Glutamatergic neuron (in vitro differentiated cells): ENCODE data around the gene PDZD4. TPM values are rescaled to one million over a fixed set of nuclear protein-coding genes. Genes with fewer than 3 reads are reported as not detected.

Source experiments
- DNase-seq: peaks from one replicate; pipeline ENCODE4 v3.0.0; 2022
- H3K27ac Mint-ChIP-seq: one replicate; pipeline ENCODE4 v1.8.0; 2020; ENCODE audit warnings: mild to moderate bottlenecking, mixed read lengths, inconsistent platforms; ENCODE audit not compliant: unreplicated experiment
- H3K27me3 Mint-ChIP-seq: one replicate; pipeline ENCODE4 v1.8.0; 2020; ENCODE audit warnings: mild to moderate bottlenecking, moderate library complexity, mixed read lengths, inconsistent platforms; ENCODE audit not compliant: unreplicated experiment
- H3K36me3 Mint-ChIP-seq: one replicate; pipeline ENCODE4 v1.8.0; 2020; ENCODE audit warnings: mild to moderate bottlenecking, mixed read lengths, inconsistent platforms; ENCODE audit not compliant: unreplicated experiment
- H3K4me1 Mint-ChIP-seq: one replicate; pipeline ENCODE4 v1.8.0; 2020; ENCODE audit warnings: mild to moderate bottlenecking, low read depth, mixed read lengths, inconsistent platforms; ENCODE audit not compliant: unreplicated experiment
- H3K4me3 Mint-ChIP-seq: one replicate; pipeline ENCODE4 v1.8.0; 2020; ENCODE audit warnings: mild to moderate bottlenecking, mixed read lengths, inconsistent platforms; ENCODE audit not compliant: unreplicated experiment
- H3K9me3 Mint-ChIP-seq: one replicate; pipeline ENCODE4 v1.8.0; 2020; ENCODE audit warnings: mild to moderate bottlenecking, moderate library complexity, mixed read lengths, inconsistent platforms; ENCODE audit not compliant: unreplicated experiment
- total RNA-seq: library from RNA; stranded (reverse); fragmentation: NEBNext Ultra II Directional; extraction: Animal tissue kit (Norgen Biotek cat#: 25700); gene quantifications from one replicate; pipeline ENCODE4 v1.2.1, GENCODE V29; 2021; ENCODE audit not compliant: unreplicated experiment
- TF ChIP-seq, protein P1 (sequence below): fragments of 200-600 bp; sonication (generic); IDR thresholded peaks from one replicate; pipeline ENCODE4 v1.5.0; 2021; ENCODE audit not compliant: partially characterized antibody, unreplicated experiment

PDZD4 gene
- total RNA-seq, 1 donor from 2014 or later, result 41.8 TPM

DNA sequence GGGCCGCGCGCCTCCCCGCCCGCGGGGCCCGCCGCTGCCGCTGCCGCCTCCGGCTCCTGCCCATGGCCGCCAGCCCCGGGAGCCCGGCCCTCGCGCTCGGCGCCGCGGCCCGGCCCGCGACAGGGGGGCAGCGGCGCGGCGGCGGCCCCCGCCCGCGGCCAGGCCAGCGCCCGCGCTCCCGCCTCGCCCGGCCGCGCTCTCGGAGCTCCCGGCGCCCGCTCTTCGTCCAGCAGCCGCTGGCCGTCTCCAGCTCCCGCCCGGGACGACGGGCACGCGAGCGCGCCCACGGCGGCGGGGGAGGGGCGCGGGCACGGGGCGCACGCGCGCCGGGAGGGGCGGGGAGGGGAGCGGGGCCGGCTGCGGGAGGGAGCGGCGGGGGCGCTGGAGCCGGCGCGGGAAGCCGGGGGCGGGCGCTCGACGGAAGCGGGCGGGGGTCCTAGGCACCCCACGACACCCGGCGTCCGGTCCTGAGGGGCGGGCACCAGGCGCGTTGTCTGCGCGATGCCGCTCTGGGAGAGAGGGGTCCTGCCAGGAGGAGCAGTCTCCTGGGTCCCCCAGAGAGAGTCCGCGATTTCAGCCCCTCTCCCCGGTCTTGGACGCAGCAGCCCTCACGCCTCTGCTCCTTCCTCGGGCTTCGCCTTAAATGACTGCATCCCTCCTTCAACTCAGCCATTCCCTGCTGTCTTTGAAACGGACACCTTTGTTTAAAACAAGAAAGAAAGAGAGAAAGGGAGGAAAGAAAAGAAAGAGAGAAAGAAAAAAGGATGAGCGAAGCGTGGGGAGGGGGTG is 490 bp upstream of the PDZD4 start:
- peaks cover 4% of the 10 kb centered on the region for H3K27me3 Mint-ChIP-seq
- H3K4me3 Mint-ChIP-seq, result peak overlapping the region; percentile 81
- peaks cover 5% of the 10 kb centered on the region for H3K9me3 Mint-ChIP-seq
- H3K36me3 Mint-ChIP-seq, result no peaks in the 10 kb centered on the region
- TF ChIP-seq, protein P1, sequence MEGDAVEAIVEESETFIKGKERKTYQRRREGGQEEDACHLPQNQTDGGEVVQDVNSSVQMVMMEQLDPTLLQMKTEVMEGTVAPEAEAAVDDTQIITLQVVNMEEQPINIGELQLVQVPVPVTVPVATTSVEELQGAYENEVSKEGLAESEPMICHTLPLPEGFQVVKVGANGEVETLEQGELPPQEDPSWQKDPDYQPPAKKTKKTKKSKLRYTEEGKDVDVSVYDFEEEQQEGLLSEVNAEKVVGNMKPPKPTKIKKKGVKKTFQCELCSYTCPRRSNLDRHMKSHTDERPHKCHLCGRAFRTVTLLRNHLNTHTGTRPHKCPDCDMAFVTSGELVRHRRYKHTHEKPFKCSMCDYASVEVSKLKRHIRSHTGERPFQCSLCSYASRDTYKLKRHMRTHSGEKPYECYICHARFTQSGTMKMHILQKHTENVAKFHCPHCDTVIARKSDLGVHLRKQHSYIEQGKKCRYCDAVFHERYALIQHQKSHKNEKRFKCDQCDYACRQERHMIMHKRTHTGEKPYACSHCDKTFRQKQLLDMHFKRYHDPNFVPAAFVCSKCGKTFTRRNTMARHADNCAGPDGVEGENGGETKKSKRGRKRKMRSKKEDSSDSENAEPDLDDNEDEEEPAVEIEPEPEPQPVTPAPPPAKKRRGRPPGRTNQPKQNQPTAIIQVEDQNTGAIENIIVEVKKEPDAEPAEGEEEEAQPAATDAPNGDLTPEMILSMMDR, result no peak
- no peak for DNase-seq
- H3K27ac Mint-ChIP-seq, result no peak overlapping the region
- H3K4me1 Mint-ChIP-seq, result no peaks in the 10 kb centered on the region

DNA sequence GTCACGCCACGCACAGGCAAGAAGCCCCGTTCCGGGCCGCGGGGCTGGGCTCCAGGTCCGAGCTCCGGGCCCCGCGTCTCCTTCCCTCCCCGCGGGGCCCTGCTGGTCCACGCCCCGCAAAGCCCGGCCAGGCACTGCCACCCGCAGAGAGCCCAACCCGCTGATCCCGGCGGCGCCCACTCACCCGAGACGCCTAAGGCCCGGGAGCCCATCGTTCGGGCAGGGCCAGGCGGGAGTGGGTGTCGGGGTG is 870 bp downstream of the PDZD4 start:
- Mint-ChIP-seq H3K4me1 (no peaks in the 10 kb centered on the region), H3K27ac (no peak overlapping the region), H3K27me3 (peaks cover 4% of the 10 kb centered on the region), H3K36me3 (no peaks in the 10 kb centered on the region), H3K4me3 (peak overlapping the region; percentile 74), H3K9me3 (peaks cover 5% of the 10 kb centered on the region)
- TF ChIP-seq, protein P1, result no peak
- no peak for DNase-seq

DNA sequence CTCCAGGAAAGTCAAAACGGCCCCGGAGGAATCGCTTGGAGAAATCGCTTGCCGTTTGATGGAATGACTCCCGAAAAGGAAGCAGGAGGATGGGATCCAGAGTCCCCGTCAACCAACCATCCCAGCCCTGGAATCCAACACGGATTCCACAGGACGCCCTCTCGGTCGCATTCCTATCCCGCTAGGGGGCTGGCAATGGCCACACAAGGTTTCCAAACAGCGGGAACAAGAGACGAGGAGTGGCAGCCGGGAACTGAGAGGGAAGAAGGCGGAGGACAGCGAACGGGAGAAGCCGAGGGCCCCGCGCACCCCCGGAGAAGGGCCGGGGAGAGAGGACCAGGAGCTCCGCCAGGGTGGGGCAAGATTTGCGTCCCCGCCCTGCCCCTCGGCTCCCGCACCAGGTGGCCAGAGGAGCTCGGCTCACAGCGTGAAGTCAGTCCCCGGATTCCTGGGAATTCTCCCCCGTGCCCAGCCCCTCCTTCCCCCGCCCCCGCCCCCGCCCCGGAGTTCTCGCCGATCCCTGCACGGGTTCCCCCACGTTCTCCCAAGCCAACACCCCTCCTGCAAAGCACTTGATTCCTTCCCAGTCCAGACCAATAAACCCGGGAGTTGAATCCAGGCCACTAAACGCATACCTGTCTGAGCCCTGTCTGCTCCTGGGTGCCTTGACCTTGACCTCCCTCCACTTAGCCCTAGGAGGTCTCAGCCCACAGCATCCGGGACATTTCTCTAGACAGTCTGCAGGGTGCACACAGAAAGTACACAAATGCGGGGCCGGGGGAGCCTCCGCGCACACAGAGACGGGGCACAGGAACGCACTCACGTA is 1.4 kb downstream of the PDZD4 start:
- H3K4me3 Mint-ChIP-seq, result peak overlapping the region; percentile 74
- no peaks in the 10 kb centered on the region for H3K36me3 Mint-ChIP-seq
- H3K4me1 Mint-ChIP-seq, result no peaks in the 10 kb centered on the region
- peaks cover 4% of the 10 kb centered on the region for H3K27me3 Mint-ChIP-seq
- peaks cover 5% of the 10 kb centered on the region for H3K9me3 Mint-ChIP-seq
- H3K27ac Mint-ChIP-seq, result no peak overlapping the region
- DNase-seq, result no peak
- TF ChIP-seq, protein P1, result no peak

DNA sequence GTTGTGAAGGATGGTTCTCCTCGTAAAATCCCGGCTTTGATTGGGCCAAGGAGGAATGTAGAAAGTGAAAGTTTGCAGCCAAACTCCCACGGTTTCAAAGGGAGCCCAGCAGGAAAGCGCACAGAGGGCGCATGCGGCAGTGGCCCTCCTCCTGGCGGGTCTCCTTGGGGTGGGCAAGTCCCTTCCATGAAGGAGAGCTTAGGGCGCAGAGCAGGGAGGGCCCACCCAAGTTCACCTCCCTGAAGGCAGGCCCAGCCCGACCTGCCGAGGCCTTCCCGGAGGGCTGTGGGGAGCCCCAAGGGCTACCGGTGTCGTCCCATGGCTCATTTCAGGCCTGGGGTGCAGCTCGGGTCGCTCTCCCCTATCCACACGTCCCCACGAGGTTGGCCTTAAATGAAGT is 2.0 kb downstream of the PDZD4 start:
- H3K9me3 Mint-ChIP-seq, result peaks cover 5% of the 10 kb centered on the region
- peaks cover 4% of the 10 kb centered on the region for H3K27me3 Mint-ChIP-seq

More for the DNA sequence above, 2.0 kb downstream of the PDZD4 start:
- Mint-ChIP-seq H3K27ac (no peak overlapping the region), H3K4me1 (no peaks in the 10 kb centered on the region), H3K36me3 (no peaks in the 10 kb centered on the region), H3K4me3 (peak overlapping the region; percentile 71)
- no peak for DNase-seq
- TF ChIP-seq, protein P1, result no peak
